Neutrophil (primary cell): ENCODE measurements around the gene L1CAM.

Source experiments
- H3K27ac ChIP-seq: fragments of 200-600 bp; sonication (generic); 2 replicates; pipeline ENCODE4 v1.5.1; 2016; ENCODE audit warnings: mild to moderate bottlenecking, moderate library complexity
- H3K27me3 ChIP-seq: fragments of 200-600 bp; sonication (generic); 2 replicates; pipeline ENCODE4 v1.6.0; 2016; ENCODE audit warnings: mild to moderate bottlenecking
- H3K36me3 ChIP-seq: fragments of 200-600 bp; sonication (generic); 2 replicates; pipeline ENCODE4 v1.5.1; 2017
- H3K4me1 ChIP-seq, 2 experiments: fragments of 200-600 bp in 1 of 2; sonication (generic) in 1 of 2; 1 replicate in 1 of 2; 2 replicates in 1 of 2; pipeline versions ENCODE4 v1.5.1 to v1.6.1; 2013 to 2016; ENCODE audit warnings: low read depth in 1 of 2, low read length in 1 of 2, mild to moderate bottlenecking in 1 of 2, moderate library complexity in 1 of 2; ENCODE audit not compliant: control insufficient read depth in 1 of 2, insufficient read depth in 1 of 2
- H3K4me3 ChIP-seq, 2 experiments: fragments of 200-600 bp in 1 of 2; sonication (generic) in 1 of 2; 1 replicate in 1 of 2; 2 replicates in 1 of 2; pipeline ENCODE4 v1.5.1; 2013 to 2016; ENCODE audit warnings: low read depth in 1 of 2, low read length in 1 of 2, mild to moderate bottlenecking in 1 of 2, moderate library complexity in 1 of 2
- H3K9me3 ChIP-seq: fragments of 200-600 bp; sonication (generic); 2 replicates; pipeline ENCODE4 v1.5.1; 2016
- TF ChIP-seq, protein P1 (sequence below): fragments of 200-600 bp; sonication (generic); IDR thresholded peaks from 2 replicates; pipeline ENCODE4 v1.5.1; 2016; ENCODE audit warnings: antibody characterized with exemption

Gene L1CAM

DNA sequence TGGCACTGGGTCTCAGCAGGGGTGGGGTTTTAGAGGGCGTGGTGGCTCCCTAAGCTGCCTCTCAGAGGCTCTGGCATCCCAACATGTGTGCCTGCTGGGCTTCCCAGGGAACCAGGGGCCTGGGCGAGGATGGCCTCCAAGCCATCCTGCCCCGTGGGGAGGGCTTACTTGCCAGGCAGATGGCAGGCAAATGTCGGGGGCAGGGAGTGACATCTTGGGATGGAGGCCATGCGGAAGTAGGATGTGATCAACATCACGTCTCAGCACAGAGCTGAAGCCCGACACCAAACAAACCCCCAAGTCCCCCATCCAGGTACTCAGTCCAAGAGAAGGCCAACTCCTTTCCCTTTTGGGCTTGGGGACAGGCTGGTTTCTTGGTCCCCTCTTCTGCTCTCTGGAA, 4.7 kb downstream of the L1CAM start:
- H3K9me3 ChIP-seq: no peaks in the 10 kb centered on the region
- H3K27me3 ChIP-seq: peaks cover 90% of the 10 kb centered on the region
- H3K36me3 ChIP-seq: no peaks in the 10 kb centered on the region
- no peak overlapping the region for H3K4me3 ChIP-seq
- H3K4me1 ChIP-seq: no peaks in the 10 kb centered on the region
- TF ChIP-seq, protein P1, sequence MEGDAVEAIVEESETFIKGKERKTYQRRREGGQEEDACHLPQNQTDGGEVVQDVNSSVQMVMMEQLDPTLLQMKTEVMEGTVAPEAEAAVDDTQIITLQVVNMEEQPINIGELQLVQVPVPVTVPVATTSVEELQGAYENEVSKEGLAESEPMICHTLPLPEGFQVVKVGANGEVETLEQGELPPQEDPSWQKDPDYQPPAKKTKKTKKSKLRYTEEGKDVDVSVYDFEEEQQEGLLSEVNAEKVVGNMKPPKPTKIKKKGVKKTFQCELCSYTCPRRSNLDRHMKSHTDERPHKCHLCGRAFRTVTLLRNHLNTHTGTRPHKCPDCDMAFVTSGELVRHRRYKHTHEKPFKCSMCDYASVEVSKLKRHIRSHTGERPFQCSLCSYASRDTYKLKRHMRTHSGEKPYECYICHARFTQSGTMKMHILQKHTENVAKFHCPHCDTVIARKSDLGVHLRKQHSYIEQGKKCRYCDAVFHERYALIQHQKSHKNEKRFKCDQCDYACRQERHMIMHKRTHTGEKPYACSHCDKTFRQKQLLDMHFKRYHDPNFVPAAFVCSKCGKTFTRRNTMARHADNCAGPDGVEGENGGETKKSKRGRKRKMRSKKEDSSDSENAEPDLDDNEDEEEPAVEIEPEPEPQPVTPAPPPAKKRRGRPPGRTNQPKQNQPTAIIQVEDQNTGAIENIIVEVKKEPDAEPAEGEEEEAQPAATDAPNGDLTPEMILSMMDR: no peak
- no peak overlapping the region for H3K27ac ChIP-seq

DNA sequence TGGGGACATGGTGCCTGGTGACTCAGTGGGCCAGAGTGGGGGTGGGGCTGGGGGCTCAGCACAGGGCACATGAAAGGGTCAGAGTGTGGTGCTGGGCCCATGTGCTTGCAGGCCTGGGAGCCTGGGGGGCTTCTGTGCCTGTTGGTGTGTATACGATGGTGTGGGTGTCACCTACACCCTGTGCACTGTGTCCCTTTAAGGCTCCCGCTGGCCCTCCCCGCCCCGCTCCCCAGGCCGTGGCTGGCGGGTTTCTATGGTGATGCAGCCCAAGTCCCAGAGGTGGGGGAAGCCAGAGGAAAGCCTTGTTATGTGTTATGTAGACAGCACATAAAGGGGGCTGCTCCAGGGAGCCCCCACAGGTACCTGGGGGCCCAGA, 5.5 kb downstream of the L1CAM start:
- H3K4me3 ChIP-seq: no peak overlapping the region
- no peaks in the 10 kb centered on the region for H3K9me3 ChIP-seq
- H3K27me3 ChIP-seq: peaks cover 85% of the 10 kb centered on the region
- TF ChIP-seq, protein P1: no peak
- no peaks in the 10 kb centered on the region for H3K36me3 ChIP-seq
- no peaks in the 10 kb centered on the region for H3K4me1 ChIP-seq
- H3K27ac ChIP-seq: no peak overlapping the region

DNA sequence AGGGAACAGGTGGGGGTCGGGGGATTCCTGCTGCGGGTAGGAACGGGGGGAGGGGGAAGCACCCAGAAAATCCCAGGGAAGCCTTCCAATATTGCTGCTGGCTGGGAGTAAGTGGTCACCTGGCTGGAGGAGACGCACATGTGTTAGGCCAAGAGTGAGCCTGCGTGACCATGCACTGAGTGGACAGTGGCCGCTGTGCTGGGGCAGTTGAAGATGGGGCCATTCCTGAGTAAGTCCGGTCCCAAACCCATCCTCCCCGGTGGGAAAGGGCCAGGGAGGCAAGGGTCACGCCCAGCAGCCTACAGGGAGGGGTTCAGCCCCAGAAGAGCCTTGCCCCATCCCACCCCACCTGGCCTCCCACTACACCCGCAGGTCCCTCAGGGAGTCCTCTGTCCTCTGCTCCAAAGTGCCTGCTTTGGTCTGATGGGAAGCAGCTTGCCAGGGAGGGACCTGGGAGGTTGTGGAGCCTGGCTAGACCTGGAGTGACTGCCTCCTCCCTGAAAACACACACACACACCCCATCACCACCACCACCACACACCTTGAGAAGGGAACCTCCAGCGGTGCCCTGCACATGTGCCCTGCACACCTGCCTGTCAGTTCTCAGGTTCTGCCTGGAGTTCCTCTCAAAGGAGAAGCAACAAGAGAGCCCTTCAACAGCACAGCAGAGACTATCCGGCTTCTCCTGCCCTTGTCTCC, 6.1 kb downstream of the L1CAM start:
- TF ChIP-seq, protein P1: no peak
- no peak overlapping the region for H3K27ac ChIP-seq
- peaks cover 84% of the 10 kb centered on the region for H3K27me3 ChIP-seq
- no peaks in the 10 kb centered on the region for H3K36me3 ChIP-seq
- H3K4me3 ChIP-seq: no peak overlapping the region
- no peaks in the 10 kb centered on the region for H3K9me3 ChIP-seq
- no peaks in the 10 kb centered on the region for H3K4me1 ChIP-seq

DNA sequence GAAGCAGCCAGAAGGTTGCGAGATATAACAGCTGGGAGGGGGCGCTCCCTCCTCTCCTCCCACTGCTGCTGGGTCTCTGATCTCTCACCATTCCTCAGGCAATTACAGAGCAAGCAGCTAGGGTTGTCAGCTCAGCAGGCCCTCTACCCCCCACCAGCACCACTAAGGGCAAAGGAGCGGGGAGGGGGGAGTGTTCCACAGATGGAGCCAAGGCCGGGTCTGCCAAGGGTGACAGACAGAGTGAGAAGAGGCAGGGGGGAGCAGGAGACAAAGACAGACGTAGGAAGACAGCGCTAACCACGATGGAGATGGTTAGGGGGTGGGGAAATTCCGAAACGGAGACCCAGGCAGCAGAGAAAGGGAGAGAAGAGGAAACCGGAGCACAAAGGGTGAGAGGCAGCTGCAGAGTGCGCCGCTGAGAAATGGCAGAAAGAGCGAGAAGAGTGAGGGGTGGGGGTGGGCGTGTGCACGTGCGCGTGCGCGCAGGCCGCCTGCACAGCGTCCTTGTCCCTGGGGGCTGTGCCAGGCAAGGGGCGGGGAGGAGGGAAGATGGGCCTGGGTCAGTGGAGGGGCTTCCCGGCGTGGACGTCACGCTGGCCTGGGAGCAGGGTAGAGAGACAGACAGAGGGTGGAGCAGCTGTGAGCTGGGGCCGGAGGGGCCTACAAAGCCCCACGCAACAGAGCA, 6.9 kb downstream of the L1CAM start:
- no peaks in the 10 kb centered on the region for H3K4me1 ChIP-seq
- H3K4me3 ChIP-seq: no peak overlapping the region
- no peaks in the 10 kb centered on the region for H3K9me3 ChIP-seq
- TF ChIP-seq, protein P1: no peak
- H3K27ac ChIP-seq: no peak overlapping the region
- H3K36me3 ChIP-seq: no peaks in the 10 kb centered on the region
- peaks cover 77% of the 10 kb centered on the region for H3K27me3 ChIP-seq

DNA sequence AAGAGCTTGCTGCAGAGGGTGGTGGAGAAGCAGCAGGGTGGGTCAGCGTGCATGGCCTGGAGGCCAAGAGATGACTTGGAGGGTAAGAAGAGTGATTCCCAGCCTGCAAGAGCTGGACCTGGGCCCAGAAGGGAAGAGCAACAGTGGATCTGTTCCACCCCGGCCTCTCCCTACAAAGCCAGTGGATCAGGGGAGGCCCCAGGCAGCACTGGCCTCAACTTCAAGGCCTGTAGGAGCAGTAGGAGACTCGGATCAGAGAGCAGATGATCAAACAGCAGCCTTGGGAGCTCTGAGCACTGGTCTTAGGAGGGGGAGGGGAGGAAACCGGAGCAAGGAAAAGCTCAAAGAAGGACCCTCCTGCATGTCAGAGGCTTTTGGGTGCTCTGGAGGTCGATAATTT, 7.6 kb downstream of the L1CAM start:
- Histone ChIP-seq H3K4me3 (no peak overlapping the region), H3K27ac (no peak overlapping the region), H3K9me3 (no peaks in the 10 kb centered on the region), H3K4me1 (no peaks in the 10 kb centered on the region), H3K36me3 (no peaks in the 10 kb centered on the region), H3K27me3 (peaks cover 73% of the 10 kb centered on the region)
- TF ChIP-seq, protein P1: no peak
